HG02970 (cell line): ENCODE results near the gene HAND1.

ENCODE experiments used
- ATAC-seq: cut with Tn5 transposase; IDR thresholded peaks from one replicate; pipeline ENCODE4 v1.9.1; 2021; ENCODE audit warnings: mild to moderate bottlenecking, moderate library complexity, moderate number of reproducible peaks; ENCODE audit not compliant: unreplicated experiment, low FRiP score

HAND1 gene

DNA sequence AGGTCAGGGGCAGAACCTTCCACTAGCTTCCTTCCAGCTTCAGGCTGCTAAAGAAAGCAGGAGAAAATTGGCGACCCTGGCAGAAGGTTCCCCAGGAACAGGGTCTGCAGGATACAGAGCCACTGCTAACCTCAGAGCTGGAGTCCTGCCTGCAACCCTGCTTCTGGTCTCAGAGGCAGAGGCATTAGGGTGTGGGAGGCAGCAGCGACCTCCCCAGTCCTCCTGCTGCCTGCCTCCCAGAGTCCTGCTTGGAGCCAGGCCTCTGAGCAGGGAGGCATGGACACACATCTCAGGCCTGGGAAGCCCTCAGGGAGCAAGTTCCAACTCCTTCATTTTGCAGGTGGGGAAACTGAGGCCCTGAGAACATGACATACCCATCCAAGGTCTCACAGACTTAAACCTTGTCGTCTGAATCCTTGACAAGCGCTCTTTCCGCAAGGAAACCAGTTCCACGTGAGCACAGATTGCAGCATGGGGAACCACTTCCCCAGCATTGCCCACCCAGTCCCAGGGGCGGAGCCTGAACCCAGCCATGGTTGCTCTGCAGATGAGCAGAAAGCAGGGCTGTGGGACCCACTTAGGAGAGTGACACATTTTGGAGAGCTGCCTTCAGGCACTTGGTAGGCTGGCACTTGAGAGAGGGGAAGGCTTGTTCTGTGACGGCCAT is 28.2 kb upstream of the HAND1 start:
- ATAC-seq = no peak

GRCh38 chr5:154505567-154505966 is 27.5 kb upstream of the HAND1 start:
- ATAC-seq = no peak

GRCh38 chr5:154503698-154504039 is 25.6 kb upstream of the HAND1 start:
- no peak for ATAC-seq

DNA sequence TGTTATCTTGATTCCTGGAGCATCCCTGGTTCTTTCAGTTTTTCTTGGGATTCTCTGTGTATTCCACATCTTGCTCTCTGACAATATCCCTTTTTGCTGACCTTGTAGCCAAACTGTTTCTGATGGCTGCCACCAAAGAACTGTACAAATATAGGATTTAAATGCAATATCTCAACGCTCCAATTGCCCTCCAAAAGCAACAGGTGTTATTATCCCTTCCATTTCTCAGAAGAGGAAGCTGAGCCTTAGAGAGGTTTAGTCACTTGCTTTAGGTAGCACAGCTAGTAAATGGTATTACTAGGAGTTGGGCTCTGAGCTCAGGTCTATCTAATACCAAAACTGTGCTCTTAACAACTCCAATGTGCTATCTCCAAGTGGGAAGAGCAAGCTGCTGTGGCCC is 24.2 kb upstream of the HAND1 start:
- no peak for ATAC-seq

GRCh38 chr5:154501566-154501965 is 23.5 kb upstream of the HAND1 start:
- ATAC-seq = no peak

- no peak for ATAC-seq
These were observed 21.0 kb upstream of the HAND1 start for GRCh38 chr5:154498994-154499393.

DNA sequence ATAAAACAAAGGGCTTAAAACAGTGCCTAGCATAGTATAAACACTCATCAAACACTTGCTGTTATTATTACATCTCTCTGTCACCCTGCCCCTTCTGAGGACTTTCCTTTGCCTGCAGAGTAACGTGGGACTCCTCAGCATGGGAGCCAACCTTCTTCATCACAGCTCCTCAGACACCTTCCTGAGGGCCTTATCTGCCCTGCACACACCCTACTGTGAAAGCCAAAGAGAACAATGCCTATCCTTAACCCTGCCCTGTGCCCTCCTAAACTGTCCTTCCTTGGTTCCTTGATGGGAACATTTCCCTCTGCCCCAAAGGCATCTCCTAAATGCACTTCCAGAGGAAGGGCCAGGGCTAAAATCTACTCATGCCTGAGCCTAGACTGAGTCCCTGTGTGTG is 20.6 kb upstream of the HAND1 start:
- no peak for ATAC-seq

DNA sequence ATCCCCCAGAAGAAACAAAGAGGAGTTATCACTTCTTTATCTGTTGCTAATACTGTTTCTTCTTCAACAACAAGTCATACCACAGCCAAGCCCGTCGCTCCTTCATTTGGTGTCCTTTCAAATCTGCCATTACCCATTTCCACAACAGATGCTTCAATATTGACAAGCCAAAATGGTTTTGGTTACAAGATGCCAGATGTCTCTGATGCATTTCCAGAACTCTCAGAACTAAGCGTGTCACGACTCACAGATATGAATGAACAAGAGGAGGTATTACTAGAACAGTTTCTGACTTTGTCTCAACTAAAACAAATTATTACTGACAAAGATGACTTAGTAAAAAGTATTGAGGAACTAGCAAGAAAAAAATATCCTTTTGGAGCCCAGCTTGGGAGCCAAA is 16.0 kb upstream of the HAND1 start:
- ATAC-seq = no peak

DNA sequence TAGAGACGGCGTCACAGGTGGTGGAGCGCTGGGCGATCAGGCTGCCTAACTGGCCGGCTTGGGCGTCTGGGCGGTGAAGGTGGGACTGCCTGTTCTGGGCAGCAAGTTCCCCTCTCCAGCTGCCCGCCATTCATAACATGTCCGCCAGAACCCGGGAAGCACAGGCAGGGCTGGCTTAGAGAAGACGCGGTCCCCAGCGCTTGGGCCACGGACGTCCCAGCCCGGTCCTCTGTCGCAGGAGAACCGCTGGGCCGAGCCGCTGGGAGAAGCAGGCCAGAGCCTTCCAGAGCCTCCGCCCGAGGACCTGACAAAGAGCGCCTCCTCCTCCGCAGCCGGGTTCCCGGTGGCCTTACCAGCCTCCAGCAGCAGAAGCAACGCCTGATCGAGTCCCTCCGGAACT is 15.2 kb upstream of the HAND1 start:
- no peak for ATAC-seq

DNA sequence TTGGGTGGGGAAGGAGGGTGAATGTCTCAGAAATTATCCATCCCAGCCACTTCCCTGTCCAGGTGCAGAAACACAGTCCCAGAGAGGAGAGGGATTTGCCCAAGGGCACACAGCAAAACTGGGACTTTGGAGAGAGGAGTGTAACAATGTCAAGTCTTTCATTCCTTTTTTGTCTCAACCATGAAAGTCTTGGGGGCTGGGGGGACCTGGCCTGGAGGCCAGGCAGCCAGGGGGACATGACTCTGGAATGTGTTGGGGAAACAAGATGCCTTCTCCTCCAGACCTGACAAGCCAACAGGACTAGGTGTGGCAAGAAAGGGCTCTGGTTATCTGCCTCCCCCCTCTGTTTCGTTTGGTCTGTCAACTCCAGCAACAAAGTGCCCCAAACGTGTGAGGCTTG is 13.9 kb upstream of the HAND1 start:
- no peak for ATAC-seq

DNA sequence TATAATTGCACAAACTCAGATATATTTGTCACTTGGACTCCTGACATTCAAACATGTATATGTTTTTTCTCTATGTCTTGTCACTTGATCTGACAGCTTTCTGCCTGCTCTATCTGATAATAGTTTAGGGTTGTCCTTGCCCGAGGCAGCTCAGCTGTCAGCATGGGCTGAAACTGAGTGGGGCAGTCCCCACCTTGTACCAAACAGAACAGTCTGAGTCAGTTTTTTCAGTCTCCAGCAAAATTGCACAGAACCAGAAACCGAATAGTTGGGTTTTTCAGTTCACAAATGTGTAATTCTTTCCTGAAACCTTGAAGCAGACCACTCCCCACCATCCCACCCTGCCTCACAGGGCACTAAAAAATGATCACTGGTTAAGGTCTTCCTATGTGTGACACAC is 9.5 kb upstream of the HAND1 start:
- no peak for ATAC-seq

DNA sequence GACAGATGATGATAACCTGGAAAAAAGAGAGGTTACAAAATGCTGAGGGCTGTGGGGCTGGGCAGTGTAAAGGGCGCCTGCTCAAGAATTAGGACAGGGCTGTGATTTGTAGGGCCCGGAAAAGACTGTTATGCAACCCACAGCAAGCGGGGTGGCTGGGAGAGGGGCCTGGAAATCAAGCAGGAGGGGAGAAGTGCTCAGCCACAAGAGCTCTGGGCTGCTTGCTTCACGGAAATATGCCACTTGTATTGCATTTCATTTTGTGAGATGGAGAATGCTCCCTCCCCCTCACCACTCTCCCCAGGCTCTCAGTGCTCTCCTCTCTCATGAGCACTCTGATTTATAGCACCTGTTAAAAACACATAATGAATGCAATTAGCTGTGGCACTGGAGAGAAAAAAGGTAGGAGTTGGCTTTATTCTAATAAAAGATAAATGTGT is 8.4 kb upstream of the HAND1 start:
- ATAC-seq = no peak

- ATAC-seq = no peak
These were observed 7.9 kb upstream of the HAND1 start for GRCh38 chr5:154485850-154486426.

- no peak for ATAC-seq
These were observed 7.1 kb upstream of the HAND1 start for GRCh38 chr5:154485096-154485491.

GRCh38 chr5:154484393-154485095 is 6.5 kb upstream of the HAND1 start:
- ATAC-seq = no peak

GRCh38 chr5:154483654-154484392 is 5.8 kb upstream of the HAND1 start:
- ATAC-seq = no peak

GRCh38 chr5:154482528-154483449 is 4.8 kb upstream of the HAND1 start:
- ATAC-seq = no peak

DNA sequence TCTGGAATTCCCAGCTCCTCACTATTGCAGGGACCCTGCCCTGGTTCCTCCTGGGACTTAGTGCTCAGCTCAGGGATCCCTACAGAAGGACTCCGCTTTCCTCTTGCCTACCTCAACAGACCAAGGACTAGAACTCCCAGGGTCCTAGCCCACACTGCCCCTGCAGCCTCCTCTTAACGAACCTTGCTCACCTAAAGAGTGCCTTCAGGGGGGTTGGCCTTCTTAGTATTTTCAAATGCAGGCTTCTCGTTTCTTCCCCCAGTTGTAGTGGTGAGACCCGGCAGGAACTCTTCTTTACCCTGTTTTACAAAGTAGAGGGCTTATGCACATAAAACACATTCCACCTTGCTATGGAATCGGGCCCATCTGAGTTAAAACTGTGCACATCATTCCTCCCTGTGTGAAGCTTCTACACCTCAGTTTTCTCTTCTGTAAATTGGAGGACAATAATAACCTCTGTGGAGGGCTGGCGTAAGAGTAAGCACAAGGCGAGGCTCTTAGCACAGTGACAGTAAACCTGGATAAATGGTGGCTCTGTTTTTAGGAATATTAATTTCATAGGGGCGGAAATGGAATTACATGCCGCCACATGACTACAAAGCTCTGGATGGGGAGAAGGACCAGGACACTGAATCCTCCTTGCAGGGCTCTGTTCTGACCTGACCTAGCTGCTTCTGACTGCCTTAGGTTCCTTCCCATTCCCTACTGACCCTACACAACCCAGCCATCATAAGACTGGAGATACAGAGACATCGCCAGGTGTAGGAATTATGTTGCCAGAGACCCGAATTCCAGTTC is 3.8 kb upstream of the HAND1 start:
- ATAC-seq = no peak

GRCh38 chr5:154480847-154481246 is 2.8 kb upstream of the HAND1 start:
- ATAC-seq = no peak
